ENCODE results near the gene CRABP1. TPM values are rescaled to one million over a fixed set of nuclear protein-coding genes. Genes with fewer than 3 reads are reported as not detected.

CRABP1 gene
- total RNA-seq, 3 donors from 2014 or later (not counting 1 experiment from before 2014, with no cell fraction given), result not detected

GRCh38 chr15:78351539-78351938, 11.4 kb downstream of the CRABP1 start:
- Mint-ChIP-seq H3K4me1 (peaks cover 8 to 20% of the 10 kb centered on the region in 2 donors), H3K9me3 (no peaks in the 10 kb centered on the region), H3K36me3 (no peaks in the 10 kb centered on the region), H3K4me3 (no peak overlapping the region), H3K27ac (no peak overlapping the region), H3K27me3 (ENCODE audit: low read depth in 2 of 2) (no peaks in the 10 kb centered on the region)
- TF ChIP-seq CTCF (IDR thresholded peaks at IDR 0.05), result no peak
- Histone ChIP-seq H3K4me1 (ENCODE audit: control insufficient read depth, insufficient read depth, low read length) (peaks cover 21% of the 10 kb centered on the region), H3K36me3 (ENCODE audit: control insufficient read depth, insufficient read depth, low read length) (no peaks in the 10 kb centered on the region), H3K27me3 (ENCODE audit: control insufficient read depth, insufficient read depth, low read length) (no peaks in the 10 kb centered on the region), H3K27ac (ENCODE audit: low read length) (no peak overlapping the region), H3K9me3 (ENCODE audit: control insufficient read depth, insufficient read depth, low read length) (no peaks in the 10 kb centered on the region), H3K4me3 (ENCODE audit: low read length) (no peak overlapping the region)
- no peak for ATAC-seq
- intact Hi-C loops (cut with micrococcal nuclease), result no loop called here
- 31% methylated on average over 3 of the region's 3 CpGs for WGBS (ENCODE audit: insufficient coverage)
- no peak for DNase-seq

GRCh38 chr15:78353093-78353492, 12.9 kb downstream of the CRABP1 start:
- Mint-ChIP-seq H3K4me3 (no peak overlapping the region), H3K9me3 (no peaks in the 10 kb centered on the region), H3K27me3 (ENCODE audit: low read depth in 2 of 2) (peaks cover 0 to 2% of the 10 kb centered on the region in 2 donors), H3K36me3 (no peaks in the 10 kb centered on the region), H3K27ac (no peak overlapping the region), H3K4me1 (peaks cover 8 to 20% of the 10 kb centered on the region in 2 donors)
- Histone ChIP-seq H3K9me3 (ENCODE audit: control insufficient read depth, insufficient read depth, low read length) (no peaks in the 10 kb centered on the region), H3K4me1 (ENCODE audit: control insufficient read depth, insufficient read depth, low read length) (peaks cover 21% of the 10 kb centered on the region), H3K36me3 (ENCODE audit: control insufficient read depth, insufficient read depth, low read length) (no peaks in the 10 kb centered on the region), H3K27me3 (ENCODE audit: control insufficient read depth, insufficient read depth, low read length) (no peaks in the 10 kb centered on the region), H3K27ac (ENCODE audit: low read length) (no peak overlapping the region), H3K4me3 (ENCODE audit: low read length) (no peak overlapping the region)
- no CpG with 5 or more reads among the region's 4 CpGs for WGBS (ENCODE audit: insufficient coverage)
- ATAC-seq, result peak in 2 of 3 donors; percentile 29 to 59
- no peak for TF ChIP-seq CTCF (IDR thresholded peaks at IDR 0.05)
- intact Hi-C loops (cut with micrococcal nuclease), result no loop called here
- DNase-seq, result peak in 1 of 2 donors; percentile 33

- Mint-ChIP-seq H3K27me3 (ENCODE audit: low read depth in 2 of 2) (peaks cover 3 to 8% of the 10 kb centered on the region in 2 donors), H3K27ac (no peak overlapping the region), H3K9me3 (no peaks in the 10 kb centered on the region), H3K36me3 (no peaks in the 10 kb centered on the region), H3K4me3 (no peak overlapping the region), H3K4me1 (peaks cover 8 to 20% of the 10 kb centered on the region in 2 donors)
- no peak for TF ChIP-seq CTCF (IDR thresholded peaks at IDR 0.05)
- H3K4me1 ChIP-seq (ENCODE audit: control insufficient read depth, insufficient read depth, low read length), result peaks cover 21% of the 10 kb centered on the region
- H3K27ac ChIP-seq (ENCODE audit: low read length), result no peak overlapping the region
- H3K27me3 ChIP-seq (ENCODE audit: control insufficient read depth, insufficient read depth, low read length), result no peaks in the 10 kb centered on the region
- H3K9me3 ChIP-seq (ENCODE audit: control insufficient read depth, insufficient read depth, low read length), result no peaks in the 10 kb centered on the region
- 85% methylated on average over 7 of the region's 8 CpGs for WGBS (ENCODE audit: insufficient coverage)
- no peak overlapping the region for H3K4me3 ChIP-seq (ENCODE audit: low read length)
- H3K36me3 ChIP-seq (ENCODE audit: control insufficient read depth, insufficient read depth, low read length), result no peaks in the 10 kb centered on the region
- intact Hi-C loops (cut with micrococcal nuclease), result no loop called here
- ATAC-seq (no peak), DNase-seq (no peak)
Observed at GRCh38 chr15:78355177-78355576, 15.0 kb downstream of the CRABP1 start.
